DLD1 (cell line): ENCODE measurements around the gene CCNH.

Source experiments
- in situ Hi-C: cut with HindIII; loops from 2 replicates; pipeline ENCODE4 v1.10.0; 2017; ENCODE audit warnings: low sequenced_read_pairs

The CCNH gene

GRCh38 chr5:87403899-87404298, 8.8 kb downstream of the CCNH start:
- in situ Hi-C loops: no loop called here

GRCh38 chr5:87403409-87403808, 9.3 kb downstream of the CCNH start:
- in situ Hi-C loops: no loop called here

- in situ Hi-C loops: no loop called here
Measured at GRCh38 chr5:87401626-87402025, 11.1 kb downstream of the CCNH start.

- in situ Hi-C loops: no loop called here
Measured at GRCh38 chr5:87400305-87400899, 12.3 kb downstream of the CCNH start.

- in situ Hi-C loops: no loop called here
Measured at GRCh38 chr5:87399720-87400119, 13.0 kb downstream of the CCNH start.

- in situ Hi-C loops: no loop called here
Measured at GRCh38 chr5:87398981-87399614, 13.6 kb downstream of the CCNH start.

GRCh38 chr5:87394411-87395165, 18.1 kb downstream of the CCNH start:
- in situ Hi-C loops: no loop called here

GRCh38 chr5:87393331-87393730, 19.4 kb downstream of the CCNH start:
- in situ Hi-C loops: no loop called here

GRCh38 chr5:87392801-87393200, 19.9 kb downstream of the CCNH start:
- in situ Hi-C loops: no loop called here

GRCh38 chr5:87392170-87392569, 20.6 kb downstream of the CCNH start:
- in situ Hi-C loops: no loop called here

- in situ Hi-C loops: no loop called here
Measured at GRCh38 chr5:87390576-87391199, 22.0 kb downstream of the CCNH start.

GRCh38 chr5:87390075-87390474, 22.7 kb downstream of the CCNH start:
- in situ Hi-C loops: no loop called here

- in situ Hi-C loops: no loop called here
Measured at GRCh38 chr5:87389296-87390034, 23.3 kb downstream of the CCNH start.

- in situ Hi-C loops: no loop called here
Measured at GRCh38 chr5:87388129-87388528, 24.6 kb downstream of the CCNH start.

GRCh38 chr5:87385802-87386201, 26.9 kb downstream of the CCNH start:
- in situ Hi-C loops: no loop called here

GRCh38 chr5:87383216-87383615, 29.5 kb downstream of the CCNH start:
- in situ Hi-C loops: no loop called here

- in situ Hi-C loops: no loop called here
Measured at GRCh38 chr5:87382224-87382623, 30.5 kb downstream of the CCNH start.

- in situ Hi-C loops: no loop called here
Measured at GRCh38 chr5:87372705-87373104, 40.0 kb downstream of the CCNH start.

- in situ Hi-C loops: no loop called here
Measured at GRCh38 chr5:87369431-87369830, 43.3 kb downstream of the CCNH start.

GRCh38 chr5:87368601-87369000, 44.1 kb downstream of the CCNH start:
- in situ Hi-C loops: no loop called here

GRCh38 chr5:87367243-87367642, 45.5 kb downstream of the CCNH start:
- in situ Hi-C loops: no loop called here
